HepG2 (cell line): ENCODE measurements around the gene NOX4.
"Not testable (repeated sequence)": the region's sequence is repeated elsewhere in the genome, so short reads cannot be mapped to it uniquely, and the experiment has no call there.

Experiments used
- CBX5 ChIP-seq: sonication (generic); formaldehyde crosslinking; IDR thresholded peaks from 2 replicates; pipeline ENCODE4 v1.4.0; 2020; ENCODE audit warnings: missing genetic modification reagents, borderline replicate concordance
- CTCF ChIP-seq: sonication (generic); formaldehyde crosslinking; IDR thresholded peaks from 2 replicates; pipeline ENCODE4 v1.5.0; 2020; ENCODE audit warnings: mild to moderate bottlenecking, missing genetic modification reagents, moderate library complexity
- FOXK1 ChIP-seq: sonication (generic); formaldehyde crosslinking; IDR thresholded peaks from 2 replicates; pipeline ENCODE4 v1.4.0; 2020; ENCODE audit warnings: low read depth, missing genetic modification reagents, borderline replicate concordance
- RELA ChIP-seq: sonication (generic); formaldehyde crosslinking; IDR thresholded peaks from 2 replicates; pipeline ENCODE4 v1.4.0; 2020; ENCODE audit warnings: missing genetic modification reagents
- ZNF691 ChIP-seq: sonication (generic); formaldehyde crosslinking; IDR thresholded peaks from 2 replicates; pipeline ENCODE4 v1.4.0; 2020; ENCODE audit warnings: missing genetic modification reagents, low read depth, mild to moderate bottlenecking, borderline replicate concordance

DNA sequence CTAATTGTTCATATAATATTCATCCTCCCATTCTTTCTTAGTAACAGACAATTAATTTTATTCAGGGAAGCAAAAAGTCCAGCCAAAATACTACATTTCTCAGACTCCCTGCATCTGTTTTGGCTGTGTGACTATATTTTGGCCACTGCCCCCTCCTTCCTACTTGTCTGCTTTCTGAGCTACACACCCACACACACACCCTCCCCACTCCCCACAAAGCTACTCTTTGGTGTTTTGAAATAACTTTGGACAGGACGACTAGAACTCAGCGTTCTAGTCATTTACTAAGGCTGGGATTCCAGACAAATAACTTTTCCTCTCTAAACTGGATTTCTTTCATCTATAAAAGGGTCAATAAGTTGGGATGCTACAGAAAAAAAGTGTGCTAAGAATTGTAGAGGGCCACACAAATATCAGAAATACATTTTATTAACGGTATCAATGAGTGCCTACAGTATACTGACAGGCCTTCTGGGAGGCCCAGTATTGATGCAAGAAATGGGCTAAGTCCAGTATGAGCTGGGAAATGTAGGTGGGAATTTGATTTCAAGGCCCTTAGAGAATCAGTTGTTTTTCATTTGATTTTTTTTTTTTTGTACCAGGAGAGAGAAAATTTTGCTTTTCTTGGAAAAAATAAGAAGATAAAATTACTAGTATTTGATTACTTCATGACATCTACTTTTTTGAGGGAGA is 148.1 kb downstream of the NOX4 start:
- TF ChIP-seq FOXK1 (CRISPR knock-in tag); RELA; ZNF691 (CRISPR knock-in tag); CTCF; CBX5 (CRISPR knock-in tag): not testable (repeated sequence)
